Erythroblast (primary cell): Measurements from ENCODE around the gene ZC3H8.

Experiments used
- GATA1 ChIP-seq: IDR thresholded peaks from 2 replicates; pipeline ENCODE4 v1.6.1; 2011; ENCODE audit warnings: low read depth, mild to moderate bottlenecking, control low read depth, low read length, moderate library complexity
- POLR2A ChIP-seq: IDR thresholded peaks from 2 replicates; pipeline ENCODE4 v1.6.1; 2011; ENCODE audit warnings: mild to moderate bottlenecking, low read length

GRCh38 chr2:112273349-112273748 is 18.5 kb upstream of the ZC3H8 start:
- TF ChIP-seq POLR2A (no peak), GATA1 (no peak)
